GM19240 (cell line): ENCODE results near the gene RGS7.
"Not testable (repeated sequence)": the region's sequence is repeated elsewhere in the genome, so short reads cannot be mapped to it uniquely, and the experiment has no call there.

Source experiments
- DNase-seq: peaks from one replicate; pipeline ENCODE4 v3.0.0; 2011; ENCODE audit warnings: low spot score; ENCODE audit not compliant: insufficient read length

The RGS7 gene

GRCh38 chr1:241274693-241275092 is 82.3 kb downstream of the RGS7 start:
- DNase-seq = no peak

GRCh38 chr1:241272828-241273227 is 84.2 kb downstream of the RGS7 start:
- DNase-seq = no peak

GRCh38 chr1:241271427-241271826 is 85.6 kb downstream of the RGS7 start:
- no peak for DNase-seq

- DNase-seq = no peak
Observed at GRCh38 chr1:241270016-241270415, 87.0 kb downstream of the RGS7 start.

GRCh38 chr1:241269116-241269515 is 87.9 kb downstream of the RGS7 start:
- DNase-seq = no peak

- DNase-seq = no peak
Observed at GRCh38 chr1:241266121-241266520, 90.9 kb downstream of the RGS7 start.

GRCh38 chr1:241265428-241265827 is 91.6 kb downstream of the RGS7 start:
- DNase-seq = no peak

- DNase-seq = no peak
Observed at GRCh38 chr1:241263346-241263745, 93.7 kb downstream of the RGS7 start.

- no peak for DNase-seq
Observed at GRCh38 chr1:241253471-241253870, 103.5 kb downstream of the RGS7 start.

- no peak for DNase-seq
Observed at GRCh38 chr1:241250465-241250864, 106.5 kb downstream of the RGS7 start.

- DNase-seq = no peak
Observed at GRCh38 chr1:241240069-241240468, 116.9 kb downstream of the RGS7 start.

- DNase-seq = no peak
Observed at GRCh38 chr1:241237873-241238272, 119.1 kb downstream of the RGS7 start.

- DNase-seq = no peak
Observed at GRCh38 chr1:241235256-241235897, 121.6 kb downstream of the RGS7 start.

- no peak for DNase-seq
Observed at GRCh38 chr1:241229711-241230110, 127.3 kb downstream of the RGS7 start.

- DNase-seq = no peak
Observed at GRCh38 chr1:241229216-241229615, 127.8 kb downstream of the RGS7 start.

GRCh38 chr1:241228339-241228738 is 128.7 kb downstream of the RGS7 start:
- DNase-seq = no peak

GRCh38 chr1:241225741-241226140 is 131.3 kb downstream of the RGS7 start:
- DNase-seq = no peak

GRCh38 chr1:241224189-241224588 is 132.8 kb downstream of the RGS7 start:
- not testable (repeated sequence) for DNase-seq

GRCh38 chr1:241222813-241223212 is 134.2 kb downstream of the RGS7 start:
- DNase-seq = not testable (repeated sequence)

- DNase-seq = no peak
Observed at GRCh38 chr1:241221319-241221718, 135.7 kb downstream of the RGS7 start.

GRCh38 chr1:241220913-241221312 is 136.1 kb downstream of the RGS7 start:
- not testable (repeated sequence) for DNase-seq

- DNase-seq = no peak
Observed at GRCh38 chr1:241219449-241219848, 137.6 kb downstream of the RGS7 start.

GRCh38 chr1:241217516-241217915 is 139.5 kb downstream of the RGS7 start:
- DNase-seq = no peak

- DNase-seq = no peak
Observed at GRCh38 chr1:241215683-241216082, 141.3 kb downstream of the RGS7 start.
